OCI-LY1 (cell line): ENCODE results near the gene SPIB.
"Not testable (repeated sequence)": the region's sequence is repeated elsewhere in the genome, so short reads cannot be mapped to it uniquely, and the experiment has no call there.

Experiments used
- H2AFZ ChIP-seq: fragments of 200-600 bp; sonication (generic), shearing (Covaris generic); 2 replicates; pipeline ENCODE4 v1.6.0; 2014; ENCODE audit warnings: antibody characterized with exemption, mild to moderate bottlenecking, low read length
- H3F3A ChIP-seq: fragments of 200-600 bp; sonication (generic), shearing (Covaris generic); 2 replicates; pipeline ENCODE4 v1.6.0; 2014; ENCODE audit warnings: mild to moderate bottlenecking, antibody characterized with exemption, low read length, moderate library complexity; ENCODE audit not compliant: insufficient read depth
- H3K27ac ChIP-seq: fragments of 200-600 bp; sonication (generic); 2 replicates; pipeline ENCODE4 v1.5.1; 2014; ENCODE audit warnings: low read length, mixed run types, mild to moderate bottlenecking, low read depth; ENCODE audit not compliant: poor library complexity, severe bottlenecking
- H3K27me3 ChIP-seq: fragments of 200-600 bp; sonication (generic); 2 replicates; pipeline ENCODE4 v1.6.0; 2014; ENCODE audit warnings: antibody characterized with exemption, mild to moderate bottlenecking, low read length, moderate library complexity; ENCODE audit not compliant: insufficient read depth
- H3K36me3 ChIP-seq: fragments of 200-600 bp; sonication (generic); 2 replicates; pipeline ENCODE4 v1.6.1; 2014; ENCODE audit warnings: mild to moderate bottlenecking, antibody characterized with exemption, low read length, moderate library complexity, mixed read lengths; ENCODE audit not compliant: insufficient read depth
- H3K4me1 ChIP-seq: fragments of 200-600 bp; sonication (generic); 2 replicates; pipeline ENCODE4 v1.5.1; 2014; ENCODE audit warnings: mild to moderate bottlenecking, low read length, moderate library complexity; ENCODE audit not compliant: insufficient read depth, severe bottlenecking
- H3K4me2 ChIP-seq: fragments of 200-600 bp; sonication (generic), shearing (Covaris generic); 2 replicates; pipeline ENCODE4 v1.6.1; 2014; ENCODE audit warnings: low read length
- H3K4me3 ChIP-seq: fragments of 200-600 bp; sonication (generic); 2 replicates; pipeline ENCODE4 v1.5.1; 2014; ENCODE audit warnings: low read length, low read depth, mild to moderate bottlenecking, mixed read lengths; ENCODE audit not compliant: poor library complexity, severe bottlenecking
- H3K79me2 ChIP-seq: fragments of 200-600 bp; shearing (Covaris generic); 2 replicates; pipeline ENCODE4 v1.6.1; 2016; ENCODE audit warnings: mixed run types, low read length, mixed read lengths; ENCODE audit not compliant: insufficient read depth
- H3K9ac ChIP-seq: fragments of 200-600 bp; sonication (generic), shearing (Covaris generic); 2 replicates; pipeline ENCODE4 v1.6.1; 2014; ENCODE audit warnings: mild to moderate bottlenecking, low read length, mixed read lengths
- H3K9me2 ChIP-seq: fragments of 200-600 bp; sonication (generic), shearing (Covaris generic); 2 replicates; pipeline ENCODE4 v1.6.1; 2014; ENCODE audit warnings: low read depth, mild to moderate bottlenecking, low read length, mixed read lengths
- H3K9me3 ChIP-seq: fragments of 200-600 bp; shearing (Covaris generic); 2 replicates; pipeline ENCODE4 v1.6.1; 2014; ENCODE audit warnings: low read length, mixed read lengths
- H4K20me1 ChIP-seq: fragments of 200-600 bp; sonication (generic), shearing (Covaris generic); 2 replicates; pipeline ENCODE4 v1.6.0; 2016; ENCODE audit warnings: mild to moderate bottlenecking, low read length; ENCODE audit not compliant: insufficient read depth
- EZH2 ChIP-seq: fragments of 200-600 bp; sonication (generic), shearing (Covaris generic); IDR thresholded peaks from 2 replicates; pipeline ENCODE4 v1.8.0; 2017; ENCODE audit warnings: borderline replicate concordance, mixed run types, mild to moderate bottlenecking, antibody characterized with exemption, low read length, moderate library complexity, mixed read lengths
- TF ChIP-seq, protein P1 (sequence below): fragments of 200-600 bp; sonication (generic), shearing (Covaris generic); IDR thresholded peaks from 2 replicates; pipeline ENCODE4 v1.5.1; 2017; ENCODE audit warnings: mild to moderate bottlenecking, antibody characterized with exemption, low read length, moderate library complexity, mixed read lengths

SPIB gene

DNA sequence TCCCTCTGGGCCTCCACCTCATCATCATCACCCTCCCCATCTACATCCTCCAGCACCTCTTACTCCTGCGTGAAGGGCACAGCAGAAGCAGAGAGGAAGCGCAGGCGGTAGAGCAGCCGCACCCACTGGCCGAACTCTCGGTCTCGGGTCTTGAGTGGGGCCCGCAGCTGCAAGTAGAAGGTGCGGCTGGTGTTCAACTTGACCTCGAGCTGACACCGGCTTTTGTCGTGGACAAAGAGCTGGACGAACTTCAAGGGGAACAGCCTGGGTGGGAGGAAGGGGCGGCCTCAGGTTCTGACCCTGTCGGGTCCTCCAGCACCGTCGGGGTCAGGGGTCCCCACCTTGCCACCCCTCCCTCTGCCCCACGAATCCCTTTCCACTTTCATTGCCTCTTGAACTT, 48.8 kb downstream of the SPIB start:
- Histone ChIP-seq H3K9me2 (no peaks in the 10 kb centered on the region), H3K27me3 (peaks cover 14% of the 10 kb centered on the region; the same call in 1 of the 2 replicates), H3K36me3 (no peaks in the 10 kb centered on the region), H4K20me1 (no peaks in the 10 kb centered on the region), H3K4me3 (no peak overlapping the region), H3K9me3 (no peaks in the 10 kb centered on the region), H3K79me2 (no peaks in the 10 kb centered on the region), H3K4me1 (no peaks in the 10 kb centered on the region), H2AFZ (no peak overlapping the region), H3F3A (no peaks in the 10 kb centered on the region), H3K4me2 (no peak overlapping the region), H3K9ac (no peak overlapping the region), H3K27ac (no peak overlapping the region)
- no peak for TF ChIP-seq EZH2
- TF ChIP-seq, protein P1, sequence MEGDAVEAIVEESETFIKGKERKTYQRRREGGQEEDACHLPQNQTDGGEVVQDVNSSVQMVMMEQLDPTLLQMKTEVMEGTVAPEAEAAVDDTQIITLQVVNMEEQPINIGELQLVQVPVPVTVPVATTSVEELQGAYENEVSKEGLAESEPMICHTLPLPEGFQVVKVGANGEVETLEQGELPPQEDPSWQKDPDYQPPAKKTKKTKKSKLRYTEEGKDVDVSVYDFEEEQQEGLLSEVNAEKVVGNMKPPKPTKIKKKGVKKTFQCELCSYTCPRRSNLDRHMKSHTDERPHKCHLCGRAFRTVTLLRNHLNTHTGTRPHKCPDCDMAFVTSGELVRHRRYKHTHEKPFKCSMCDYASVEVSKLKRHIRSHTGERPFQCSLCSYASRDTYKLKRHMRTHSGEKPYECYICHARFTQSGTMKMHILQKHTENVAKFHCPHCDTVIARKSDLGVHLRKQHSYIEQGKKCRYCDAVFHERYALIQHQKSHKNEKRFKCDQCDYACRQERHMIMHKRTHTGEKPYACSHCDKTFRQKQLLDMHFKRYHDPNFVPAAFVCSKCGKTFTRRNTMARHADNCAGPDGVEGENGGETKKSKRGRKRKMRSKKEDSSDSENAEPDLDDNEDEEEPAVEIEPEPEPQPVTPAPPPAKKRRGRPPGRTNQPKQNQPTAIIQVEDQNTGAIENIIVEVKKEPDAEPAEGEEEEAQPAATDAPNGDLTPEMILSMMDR: no peak

DNA sequence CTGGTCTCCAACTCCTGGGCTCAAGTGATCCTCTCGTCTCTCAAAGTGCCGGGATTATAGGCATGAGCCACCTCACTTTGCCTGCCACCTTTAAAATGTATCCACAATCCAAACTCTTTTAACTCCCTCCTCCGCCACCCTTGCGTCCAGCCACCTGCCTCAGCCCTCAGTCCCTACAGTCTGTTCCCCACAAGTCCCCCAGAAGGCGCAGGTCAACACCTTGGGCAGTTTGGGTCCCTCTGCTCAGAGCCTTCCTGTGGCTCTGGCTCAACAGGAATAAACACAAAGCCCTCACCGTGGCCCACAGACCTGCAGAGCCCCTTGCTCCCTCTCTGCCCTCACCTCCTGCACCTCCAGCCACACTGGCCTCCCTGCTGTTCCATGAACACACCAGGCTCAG, 50.1 kb downstream of the SPIB start:
- Histone ChIP-seq H3K79me2 (no peaks in the 10 kb centered on the region), H3K9me2 (no peaks in the 10 kb centered on the region), H3K27ac (no peak overlapping the region), H4K20me1 (no peaks in the 10 kb centered on the region), H3K4me2 (no peak overlapping the region), H3F3A (no peaks in the 10 kb centered on the region), H3K36me3 (no peaks in the 10 kb centered on the region), H2AFZ (no peak overlapping the region), H3K4me1 (no peaks in the 10 kb centered on the region), H3K9ac (no peak overlapping the region), H3K4me3 (no peak overlapping the region), H3K9me3 (no peaks in the 10 kb centered on the region), H3K27me3 (peaks cover 14% of the 10 kb centered on the region; the same call in 1 of the 2 replicates)
- no peak for TF ChIP-seq EZH2
- TF ChIP-seq, protein P1: no peak

DNA sequence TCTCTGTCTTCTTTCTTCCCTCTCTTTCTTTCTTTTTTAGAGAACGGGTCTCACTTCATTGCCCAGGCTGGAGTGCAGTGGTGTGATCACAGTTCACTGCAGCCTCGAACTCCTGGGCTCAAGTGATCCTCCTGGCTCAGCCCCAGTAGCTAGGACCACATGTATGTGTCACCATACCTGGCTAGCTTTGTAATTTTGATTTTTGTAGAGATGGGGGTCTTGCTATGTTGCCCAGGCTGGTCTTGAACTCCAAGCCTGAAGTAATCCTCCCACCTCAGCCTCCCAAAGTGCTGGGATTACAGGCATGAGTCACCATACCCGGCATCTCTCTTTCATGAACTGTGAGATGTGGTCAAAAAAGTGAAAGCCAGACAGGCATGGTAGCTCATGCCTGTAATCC, 54.6 kb downstream of the SPIB start:
- H3K4me2 ChIP-seq, H2AFZ ChIP-seq, H3F3A ChIP-seq, H3K9me3 ChIP-seq, H3K9ac ChIP-seq, H4K20me1 ChIP-seq, H3K4me3 ChIP-seq, H3K36me3 ChIP-seq, H3K79me2 ChIP-seq, H3K27me3 ChIP-seq, H3K9me2 ChIP-seq, H3K27ac ChIP-seq: not testable (repeated sequence)
- H3K4me1 ChIP-seq: peaks cover 11% of the 10 kb centered on the region

DNA sequence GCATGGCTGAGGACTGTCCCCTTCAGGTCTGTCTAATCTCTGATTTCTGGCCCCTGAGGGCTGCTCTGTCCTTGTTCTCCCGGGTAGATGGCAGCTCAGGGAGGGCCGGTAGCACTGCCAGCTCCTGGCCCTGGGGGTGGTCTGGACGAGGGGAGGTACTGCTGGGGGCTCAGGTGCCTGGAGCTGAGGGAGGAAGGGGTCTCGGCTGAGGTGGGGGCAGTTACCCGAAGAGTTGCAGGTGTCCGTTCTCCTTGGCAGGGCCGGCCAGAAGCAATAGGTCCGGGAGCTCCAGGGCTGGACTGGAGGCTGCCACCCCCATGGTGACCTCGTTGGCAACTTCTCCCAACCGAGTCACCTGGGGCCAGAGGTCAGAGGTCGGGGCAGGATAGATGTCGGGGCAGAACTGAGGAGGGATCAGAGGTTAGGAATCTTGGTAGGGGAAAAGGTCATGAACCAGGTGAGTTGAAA, 56.4 kb downstream of the SPIB start:
- Histone ChIP-seq H3K27ac (no peak overlapping the region), H3K9me2 (no peaks in the 10 kb centered on the region), H3K4me1 (peaks cover 11% of the 10 kb centered on the region), H3K36me3 (peaks cover 26% of the 10 kb centered on the region), H3K9me3 (peaks cover 5% of the 10 kb centered on the region), H3K4me2 (no peak overlapping the region), H3K9ac (no peak overlapping the region), H4K20me1 (no peaks in the 10 kb centered on the region), H3F3A (no peaks in the 10 kb centered on the region), H3K79me2 (no peaks in the 10 kb centered on the region), H3K27me3 (no peaks in the 10 kb centered on the region), H3K4me3 (no peak overlapping the region), H2AFZ (no peak overlapping the region)
- TF ChIP-seq, protein P1: no peak
- TF ChIP-seq EZH2: no peak
